ENCODE data around the gene USP5.

GRCh38 chr12:6896846-6897435, 45.0 kb downstream of the USP5 start:
- TF ChIP-seq CTCF (conservative IDR thresholded peaks at IDR 0.05), result no peak
- TF ChIP-seq EZH2 (IDR thresholded peaks at IDR 0.05; ENCODE audit: low read depth), result no peak
